OCI-M2 (cell line): Measurements from ENCODE around the gene PACRG.
"Not testable (repeated sequence)": the region's sequence is repeated elsewhere in the genome, so short reads cannot be mapped to it uniquely, and the experiment has no call there.

ENCODE experiments used
- DNase-seq: peaks from one replicate; lab custom pipeline; 2025; ENCODE audit not compliant: unreplicated experiment; lab: John Stamatoyannopoulos, UW

PACRG gene

DNA sequence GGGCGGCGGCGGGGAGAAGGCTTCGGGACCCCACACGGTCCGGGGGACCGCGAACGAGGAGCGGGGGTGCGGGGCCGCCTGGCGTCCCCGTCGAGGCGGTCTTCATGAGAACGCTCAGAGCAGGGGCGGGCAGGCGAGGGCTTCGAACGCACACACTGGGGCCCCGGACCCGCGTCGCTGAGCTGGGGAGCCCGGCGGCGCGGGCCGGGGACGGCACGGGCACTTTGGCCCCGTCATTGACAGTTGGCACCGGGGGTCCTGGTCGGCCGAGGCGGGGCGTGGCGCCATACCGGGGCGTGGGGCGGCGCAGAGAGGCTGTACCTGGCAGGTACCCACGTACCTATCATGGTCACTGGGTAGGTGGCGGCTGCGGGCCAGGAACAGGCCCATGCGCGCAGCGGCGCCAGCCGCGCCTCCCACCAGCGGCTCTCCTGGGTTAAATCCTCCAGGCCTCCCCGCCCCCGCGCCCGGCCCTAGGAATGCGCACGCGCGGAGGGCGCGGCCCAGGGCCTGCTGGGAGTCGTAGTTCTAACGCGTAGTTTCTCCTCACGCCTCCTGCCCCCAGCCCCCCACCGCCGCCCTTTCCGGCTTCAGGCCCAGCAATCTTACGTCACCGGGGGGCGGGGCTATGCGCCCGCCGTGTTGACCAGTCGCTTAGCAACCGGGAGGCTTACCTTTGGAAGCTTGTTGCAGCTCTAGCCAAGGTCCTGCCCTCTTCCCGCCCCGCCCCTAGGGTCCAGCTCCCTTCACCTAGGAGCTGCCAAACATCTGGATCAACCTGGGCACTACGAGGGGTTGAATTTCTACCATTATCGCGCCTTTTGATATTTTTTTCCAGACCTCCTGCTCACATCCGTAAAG is at the start of gene PACRG, which contains the start of gene PRKN:
Gene PACRG, plus strand, starts transcription at position 653 of the 861 bp plus-strand sequence.
Gene PRKN, minus strand, starts transcription at position 445 of the 861 bp plus-strand sequence.
- DNase-seq: peak; percentile 79

- not testable (repeated sequence) for DNase-seq
Measured at GRCh38 chr6:162678896-162679295, 48.9 kb upstream of the PACRG start.

GRCh38 chr6:162679681-162680080 is 48.1 kb upstream of the PACRG start:
- no peak for DNase-seq

GRCh38 chr6:162680367-162680766 is 47.4 kb upstream of the PACRG start:
- no peak for DNase-seq

DNA sequence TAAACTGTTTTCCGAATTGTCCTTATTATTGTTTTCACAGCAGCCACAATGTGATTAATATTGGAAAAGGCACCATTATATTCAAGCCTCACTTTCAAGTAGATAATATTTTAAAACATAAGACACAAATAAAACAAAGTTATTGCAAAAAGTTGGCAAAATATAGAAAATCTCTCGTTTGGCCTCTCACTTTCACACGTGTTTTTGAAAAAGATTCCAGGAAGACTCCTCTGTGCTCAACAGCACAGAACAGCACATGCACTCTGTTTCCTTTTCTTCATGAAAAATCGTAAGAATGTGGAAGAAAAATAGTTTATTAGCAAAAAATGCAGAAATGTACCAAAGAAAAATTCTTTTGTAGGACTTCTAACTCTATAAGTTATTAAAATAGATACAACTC is 46.9 kb upstream of the PACRG start:
- no peak for DNase-seq

GRCh38 chr6:162681447-162681846 is 46.3 kb upstream of the PACRG start:
- no peak for DNase-seq

GRCh38 chr6:162683135-162683534 is 44.6 kb upstream of the PACRG start:
- DNase-seq: no peak

- no peak for DNase-seq
Measured at GRCh38 chr6:162684052-162684451, 43.7 kb upstream of the PACRG start.

GRCh38 chr6:162684961-162685360 is 42.8 kb upstream of the PACRG start:
- no peak for DNase-seq

GRCh38 chr6:162685586-162685985 is 42.2 kb upstream of the PACRG start:
- no peak for DNase-seq

DNA sequence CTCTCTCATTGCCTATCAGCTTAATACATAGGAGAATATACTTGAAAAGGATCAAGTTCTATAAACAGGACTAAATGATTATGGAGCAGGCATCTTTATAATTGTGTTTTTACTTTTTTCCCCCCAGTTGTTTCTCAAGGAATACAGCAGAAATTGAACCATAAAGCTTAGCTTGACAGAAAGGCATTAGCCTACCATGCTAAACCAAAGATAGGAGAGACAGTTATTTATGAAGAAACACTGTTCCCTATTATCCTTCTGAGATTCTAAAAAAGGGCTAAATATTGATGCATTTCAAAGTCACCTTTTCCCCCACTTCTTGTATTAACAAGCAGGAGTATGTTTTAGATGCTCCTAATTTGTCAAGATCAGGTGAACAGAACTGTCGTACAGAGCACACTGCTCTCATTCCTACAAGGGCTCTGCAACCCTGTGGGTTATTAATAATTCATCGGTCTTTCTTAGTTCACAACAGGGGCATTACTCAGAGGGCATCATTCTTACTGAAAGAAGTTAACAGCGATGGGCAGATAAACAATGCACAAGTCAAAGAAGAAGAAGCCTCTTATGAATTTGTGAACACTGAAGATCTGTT is 38.9 kb upstream of the PACRG start:
- no peak for DNase-seq

DNA sequence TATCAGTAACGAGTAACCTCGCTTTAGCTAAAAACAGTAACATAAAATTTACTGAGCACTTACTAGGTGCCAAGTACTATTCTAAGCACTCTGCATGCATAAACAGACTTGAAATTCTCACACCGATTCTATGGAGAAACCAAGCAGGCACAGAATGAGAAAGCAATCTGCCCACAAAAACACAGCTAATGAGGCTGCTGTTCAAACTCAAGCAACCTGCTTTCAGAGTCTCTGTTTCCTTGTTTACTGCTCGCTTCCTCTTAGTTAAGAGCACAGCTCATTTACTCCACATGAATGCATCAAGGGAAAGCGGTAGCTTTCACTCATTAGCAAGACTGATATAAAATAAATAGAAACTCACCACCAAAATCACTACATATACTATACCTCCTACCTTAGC is 37.6 kb upstream of the PACRG start:
- no peak for DNase-seq

DNA sequence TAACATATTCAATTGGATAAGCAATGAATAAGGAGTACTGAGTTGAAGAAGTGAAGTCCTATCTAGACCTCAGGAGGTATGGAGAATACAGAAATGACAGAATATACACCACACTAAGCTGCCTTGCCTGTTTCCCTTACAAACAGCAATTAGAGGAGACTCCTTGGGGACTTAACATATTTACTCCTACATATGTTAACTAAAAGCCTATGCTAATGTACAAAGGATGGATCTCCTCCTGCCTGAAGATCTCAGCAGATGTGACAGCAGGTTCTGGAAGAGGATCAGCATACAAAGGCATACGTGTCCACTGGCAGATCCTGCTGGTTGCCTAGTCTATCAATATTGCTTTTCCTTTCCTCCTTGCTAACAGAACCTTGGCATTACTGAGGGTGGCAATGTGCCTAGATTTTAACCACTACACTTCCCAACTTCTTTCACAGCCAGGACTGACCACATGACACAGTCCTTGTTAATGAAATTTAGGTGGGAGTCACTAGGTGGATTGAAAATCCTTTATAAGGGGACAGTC is 29.8 kb upstream of the PACRG start:
- no peak for DNase-seq

DNA sequence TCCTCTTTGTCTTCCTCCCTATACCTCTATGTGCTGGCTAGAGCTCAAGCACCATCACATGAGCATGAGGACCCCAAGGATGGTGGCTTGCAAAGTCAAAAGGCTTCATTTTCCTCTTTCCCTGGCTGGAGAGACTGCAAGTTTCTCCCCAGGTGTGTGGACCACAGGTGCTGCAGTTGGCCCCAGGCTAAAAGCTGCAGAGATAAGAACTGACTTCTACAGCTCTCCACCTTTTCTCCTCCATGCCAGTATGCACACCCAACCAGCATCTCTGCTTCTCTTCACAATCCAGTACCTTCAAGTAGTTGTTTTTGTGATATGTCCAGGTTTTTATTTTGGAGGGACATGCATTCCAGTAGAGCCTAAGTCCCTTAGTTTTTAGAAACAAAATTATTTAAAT is 29.3 kb upstream of the PACRG start:
- DNase-seq: no peak

DNA sequence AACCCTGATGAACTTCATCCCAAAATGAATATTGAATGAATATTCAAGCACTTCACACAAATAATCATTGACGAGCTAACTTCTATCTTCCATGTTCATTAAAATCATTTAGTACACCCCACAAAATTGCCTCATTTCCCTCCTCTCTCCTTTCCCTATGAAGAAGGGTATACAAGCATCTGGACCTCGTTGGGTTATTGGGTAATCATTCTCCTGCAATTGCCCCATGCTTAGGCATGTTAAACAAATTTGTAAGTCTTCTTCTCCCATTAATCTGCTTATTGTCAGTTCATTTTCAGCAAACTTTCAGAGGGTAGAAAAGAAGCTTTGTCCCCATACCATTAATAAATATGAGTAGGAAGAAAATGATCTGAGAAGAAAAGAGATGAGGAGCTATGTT is 27.8 kb upstream of the PACRG start:
- DNase-seq: no peak

DNA sequence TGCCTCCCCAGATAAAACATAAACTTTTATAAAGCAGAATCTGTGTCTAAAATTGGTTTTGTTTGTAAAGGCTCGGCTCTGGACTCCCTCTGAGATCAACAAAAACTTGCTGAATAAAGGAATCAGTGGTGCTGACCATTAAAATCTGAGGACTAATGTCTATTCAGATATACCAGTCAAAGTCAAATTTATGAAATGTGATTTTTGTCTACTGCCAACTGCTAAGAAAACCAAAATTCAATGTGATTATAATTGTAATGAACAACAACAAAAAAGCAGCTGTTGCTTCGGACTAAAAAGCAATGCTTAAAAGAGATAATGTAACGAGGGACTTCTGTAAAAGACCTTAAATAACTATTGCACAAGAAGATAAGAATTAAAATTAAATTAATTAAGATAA is 26.8 kb upstream of the PACRG start:
- DNase-seq: no peak

DNA sequence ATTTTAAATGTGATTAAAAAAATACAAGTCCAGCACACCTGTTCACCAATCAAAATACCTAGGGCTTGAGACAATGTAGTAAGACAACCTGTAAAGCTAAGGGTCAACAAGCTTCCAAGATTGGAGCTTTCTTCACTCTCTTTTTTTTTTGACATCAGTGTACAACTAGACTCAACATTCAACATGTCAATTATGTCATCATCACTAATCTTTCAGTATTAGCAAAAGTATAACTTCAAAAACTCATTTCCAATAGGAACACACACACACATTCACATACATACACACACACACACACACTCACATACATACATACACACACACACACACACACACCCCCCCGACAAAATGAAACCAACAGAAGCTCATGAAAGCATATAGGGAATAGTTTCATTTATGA is 26.2 kb upstream of the PACRG start:
- DNase-seq: no peak

GRCh38 chr6:162702446-162702845 is 25.3 kb upstream of the PACRG start:
- no peak for DNase-seq

DNA sequence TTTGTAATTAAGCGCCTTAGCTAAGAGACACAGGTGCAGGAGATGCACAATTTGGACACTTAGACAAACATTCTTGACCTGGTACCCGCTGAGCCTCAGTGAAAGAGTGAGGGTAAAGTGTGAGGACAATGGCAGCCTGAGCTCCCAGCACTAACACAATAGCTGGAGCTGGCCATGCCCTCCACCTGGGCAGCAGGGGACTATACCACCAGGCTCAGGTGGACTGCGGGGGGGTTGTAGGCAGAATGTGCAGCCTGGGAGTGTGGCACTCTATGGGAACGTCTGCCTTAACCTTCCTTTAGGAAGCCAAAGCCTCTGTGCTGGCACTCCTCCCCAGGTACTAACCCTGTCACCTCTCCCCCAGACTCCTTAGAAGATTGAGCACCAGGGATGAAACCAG is 23.8 kb upstream of the PACRG start:
- no peak for DNase-seq

GRCh38 chr6:162705736-162706135 is 22.0 kb upstream of the PACRG start:
- DNase-seq: no peak

GRCh38 chr6:162706232-162706631 is 21.5 kb upstream of the PACRG start:
- DNase-seq: no peak

GRCh38 chr6:162708971-162709370 is 18.8 kb upstream of the PACRG start:
- DNase-seq: no peak
